Muscle layer of duodenum (tissue), 2 donors: ENCODE measurements around the gene TYW1B.
"Not testable (repeated sequence)": the region's sequence is repeated elsewhere in the genome, so short reads cannot be mapped to it uniquely, and the experiment has no call there.

Source experiments
- H3K27ac ChIP-seq: one replicate; pipeline ENCODE4 v1.7.0; 2013; ENCODE audit warnings: mild to moderate bottlenecking, low read length
- H3K27me3 ChIP-seq: one replicate; pipeline ENCODE4 v1.7.0; 2013; ENCODE audit warnings: low read depth, mild to moderate bottlenecking, control low read depth, low read length
- H3K36me3 ChIP-seq, 2 donors: one replicate each; pipeline ENCODE4 v1.7.0; 2013; ENCODE audit warnings: low read length in 2 of 2, control low read depth in 1 of 2, mild to moderate bottlenecking in 1 of 2; ENCODE audit not compliant: insufficient read depth in 2 of 2, control insufficient read depth in 1 of 2
- H3K4me1 ChIP-seq, 2 donors: one replicate each; pipeline ENCODE4 v1.7.0; 2013; ENCODE audit warnings: low read length in 2 of 2, mild to moderate bottlenecking in 2 of 2, control low read depth in 1 of 2, moderate library complexity in 1 of 2; ENCODE audit not compliant: insufficient read depth in 2 of 2, control insufficient read depth in 1 of 2
- H3K4me3 ChIP-seq, 2 donors: one replicate each; pipeline ENCODE4 v1.7.0; 2013; ENCODE audit warnings: low read length in 2 of 2, low read depth in 1 of 2, mild to moderate bottlenecking in 1 of 2
- H3K9me3 ChIP-seq, 2 donors: one replicate each; pipeline ENCODE4 v1.7.0; 2013; ENCODE audit warnings: low read length in 2 of 2, control low read depth in 1 of 2, mild to moderate bottlenecking in 1 of 2; ENCODE audit not compliant: control insufficient read depth in 1 of 2
- donor health status: healthy.

The TYW1B gene

DNA sequence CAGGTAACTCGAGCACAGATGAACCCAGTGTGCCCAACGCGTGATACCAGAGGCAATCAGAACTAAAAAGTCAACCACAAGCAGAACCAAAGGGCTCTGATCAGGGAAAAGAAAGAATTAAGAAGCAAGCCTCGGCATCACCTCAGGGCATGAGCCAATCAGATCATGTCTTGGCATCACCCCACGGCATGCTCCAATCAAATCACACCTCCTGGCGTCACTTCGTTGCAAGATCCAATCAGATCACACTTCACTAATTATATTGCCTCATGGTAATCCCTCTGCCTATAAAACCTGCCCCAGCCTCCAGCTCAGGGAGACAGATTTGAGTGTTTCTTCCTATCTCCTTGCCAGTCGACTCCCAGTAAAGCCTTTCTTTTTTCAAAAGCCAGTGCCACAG is 46.8 kb downstream of the TYW1B start:
- Histone ChIP-seq H3K27ac (no peak overlapping the region), H3K36me3 (no peaks in the 10 kb centered on the region), H3K27me3 (no peaks in the 10 kb centered on the region), H3K4me1 (no peaks in the 10 kb centered on the region), H3K4me3 (no peak overlapping the region), H3K9me3 (no peaks in the 10 kb centered on the region)

DNA sequence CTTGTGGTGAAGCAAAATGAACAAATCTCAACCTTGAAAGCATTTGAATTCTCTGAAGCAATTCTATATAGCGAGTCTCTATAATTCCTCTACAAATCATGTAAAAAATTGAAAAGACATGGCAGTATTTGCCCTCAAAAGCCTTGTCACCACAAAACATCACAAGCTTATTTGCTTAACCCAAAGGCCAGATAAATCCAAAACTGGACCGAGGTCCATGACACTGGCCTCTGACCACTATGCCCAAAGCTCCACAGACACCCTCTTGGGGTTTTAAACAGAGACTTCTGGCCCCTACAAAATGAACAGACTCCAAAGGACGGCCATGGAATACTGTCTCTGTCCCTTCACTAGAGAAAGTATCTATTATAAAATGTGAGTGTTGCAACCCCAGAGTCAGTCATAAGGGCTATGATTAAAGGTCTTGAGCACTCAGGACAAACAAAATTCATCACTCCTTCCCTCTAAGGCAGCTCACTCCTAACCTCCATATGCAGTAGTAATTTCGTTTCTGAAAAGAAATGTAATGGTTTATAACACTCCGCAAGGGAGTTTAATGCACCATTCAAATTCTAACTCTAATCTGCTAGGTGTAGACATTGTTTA is 47.6 kb downstream of the TYW1B start:
- not testable (repeated sequence) for H3K4me1 ChIP-seq, H3K36me3 ChIP-seq, H3K27ac ChIP-seq, H3K4me3 ChIP-seq, H3K9me3 ChIP-seq, H3K27me3 ChIP-seq

DNA sequence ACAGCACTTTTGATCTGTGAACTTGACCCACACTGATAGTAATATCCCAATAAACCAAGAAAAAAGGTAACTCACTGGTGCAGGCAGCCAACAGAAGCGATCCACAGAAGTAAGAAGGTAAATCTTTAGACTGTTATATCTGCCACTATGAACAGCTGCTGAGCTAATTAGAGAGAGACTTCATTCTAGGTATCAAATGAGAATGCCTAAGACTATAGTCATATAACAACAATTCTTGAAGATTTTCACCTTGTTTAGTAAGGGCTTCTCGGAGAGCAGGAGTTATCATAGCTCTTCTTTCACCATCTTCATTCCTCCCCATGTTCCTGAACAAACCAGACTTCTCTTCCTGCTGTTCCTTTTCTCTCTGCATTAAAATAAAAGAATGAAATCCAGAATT is 50.8 kb downstream of the TYW1B start:
- not testable (repeated sequence) for H3K9me3 ChIP-seq, H3K4me1 ChIP-seq, H3K27ac ChIP-seq, H3K4me3 ChIP-seq, H3K36me3 ChIP-seq, H3K27me3 ChIP-seq

DNA sequence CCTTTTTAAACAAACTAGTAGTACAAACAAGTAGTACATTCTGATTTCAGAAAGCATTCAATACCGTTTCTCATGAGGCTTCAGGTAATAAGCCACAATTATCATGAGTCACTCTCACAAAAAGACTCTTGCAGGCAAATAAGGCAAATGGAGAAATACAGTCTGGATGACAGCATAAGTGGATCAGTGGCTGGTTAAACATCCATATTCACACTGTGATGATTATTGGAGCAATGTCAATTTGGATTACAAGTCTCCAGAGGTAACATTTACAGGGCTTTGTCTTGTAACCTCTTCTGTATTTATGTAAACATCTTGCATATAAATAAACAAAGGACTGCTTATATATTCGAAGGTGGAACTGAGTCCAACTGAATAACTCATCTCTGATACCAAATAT is 55.4 kb downstream of the TYW1B start:
- H3K4me1 ChIP-seq, H3K27me3 ChIP-seq, H3K9me3 ChIP-seq, H3K27ac ChIP-seq, H3K4me3 ChIP-seq, H3K36me3 ChIP-seq: not testable (repeated sequence)

DNA sequence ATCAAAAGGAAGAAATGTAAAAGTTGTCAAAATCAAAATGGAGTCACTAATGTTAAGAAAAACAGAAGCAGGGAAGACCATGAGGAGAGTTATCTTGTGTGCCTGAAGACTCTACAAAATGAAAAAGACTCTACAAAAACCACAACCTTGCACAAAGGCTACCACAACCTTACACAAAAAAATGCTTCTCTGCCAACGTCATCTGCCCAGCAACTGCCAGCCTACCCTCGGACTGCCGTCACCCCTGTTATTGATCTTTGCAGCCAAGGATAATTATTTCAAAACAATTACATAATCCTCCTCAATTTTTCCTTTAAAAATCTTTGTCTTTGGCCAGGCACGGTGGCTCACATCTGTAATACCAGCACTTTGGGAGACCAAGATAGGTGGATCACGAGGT is 61.0 kb downstream of the TYW1B start:
- not testable (repeated sequence) for H3K36me3 ChIP-seq

DNA sequence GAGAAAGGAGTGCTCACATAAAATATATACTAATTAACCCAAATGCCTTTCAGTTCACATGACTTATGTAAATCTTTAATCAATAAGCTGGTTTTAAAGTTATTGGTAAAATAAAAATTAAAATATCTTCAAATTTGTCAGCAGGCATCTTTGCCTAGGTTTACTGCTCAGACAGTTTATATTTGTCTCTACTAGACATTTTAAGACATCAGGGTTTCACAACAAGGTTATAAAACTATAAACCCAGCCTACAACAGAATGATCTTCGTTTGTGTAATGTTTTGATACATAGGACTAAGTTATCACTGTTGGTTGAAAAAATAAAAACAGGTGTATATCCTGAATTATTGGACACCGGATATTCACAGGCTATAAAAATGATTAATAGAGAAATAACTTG is 67.4 kb downstream of the TYW1B start:
- no peak overlapping the region for H3K27ac ChIP-seq
- no peak overlapping the region for H3K4me3 ChIP-seq
- H3K9me3 ChIP-seq: peaks cover 2 to 8% of the 10 kb centered on the region in 2 donors
- H3K27me3 ChIP-seq: no peaks in the 10 kb centered on the region
- H3K36me3 ChIP-seq: peaks cover 0 to 4% of the 10 kb centered on the region in 2 donors
- no peaks in the 10 kb centered on the region for H3K4me1 ChIP-seq

More for the DNA sequence above, 61.0 kb downstream of the TYW1B start:
- not testable (repeated sequence) for H3K27ac ChIP-seq, H3K9me3 ChIP-seq, H3K4me3 ChIP-seq, H3K27me3 ChIP-seq, H3K4me1 ChIP-seq

DNA sequence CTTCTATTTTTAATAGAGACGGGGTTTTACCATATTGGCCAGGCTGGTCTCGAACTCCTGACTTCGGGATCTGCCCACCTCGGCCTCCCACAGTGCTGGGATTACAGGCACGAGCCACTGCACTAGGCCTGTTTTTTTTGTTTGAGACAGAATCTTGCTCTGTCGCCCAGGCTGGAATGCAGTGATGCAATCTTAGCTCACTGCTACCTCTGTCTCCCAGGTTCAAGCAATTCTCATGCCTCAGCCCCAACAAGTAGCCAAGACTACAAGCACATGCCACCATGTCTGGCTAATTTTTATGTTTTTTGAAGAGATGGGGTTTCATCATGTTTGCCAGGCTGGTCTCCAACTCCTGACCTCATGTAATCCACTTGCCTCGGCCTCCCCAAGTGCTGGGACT is 73.7 kb downstream of the TYW1B start:
- Histone ChIP-seq H3K27ac (no peak overlapping the region), H3K9me3 (no peaks in the 10 kb centered on the region), H3K36me3 (no peaks in the 10 kb centered on the region), H3K4me1 (no peaks in the 10 kb centered on the region), H3K27me3 (no peaks in the 10 kb centered on the region), H3K4me3 (no peak overlapping the region)

DNA sequence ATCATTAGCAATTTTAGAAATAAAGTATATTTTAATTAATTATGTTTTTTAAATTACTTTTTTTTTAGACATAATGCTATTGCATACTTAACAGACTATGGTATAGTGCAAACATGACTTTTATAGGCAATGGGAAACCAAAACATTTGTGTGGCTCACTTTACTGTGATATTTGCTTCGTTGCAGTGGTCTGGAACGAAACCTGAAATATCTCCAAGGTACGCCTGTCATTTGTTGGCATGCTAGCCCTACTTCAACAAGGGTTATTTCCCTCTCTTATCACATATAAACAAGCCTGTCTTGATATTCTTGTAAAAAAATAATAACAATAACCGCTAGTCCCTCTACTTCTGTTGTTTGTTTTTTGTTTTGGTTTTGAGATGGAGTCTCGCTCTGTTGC is 74.2 kb downstream of the TYW1B start:
- Histone ChIP-seq H3K9me3 (no peaks in the 10 kb centered on the region), H3K36me3 (no peaks in the 10 kb centered on the region), H3K4me3 (no peak overlapping the region), H3K4me1 (no peaks in the 10 kb centered on the region), H3K27ac (no peak overlapping the region), H3K27me3 (no peaks in the 10 kb centered on the region)

DNA sequence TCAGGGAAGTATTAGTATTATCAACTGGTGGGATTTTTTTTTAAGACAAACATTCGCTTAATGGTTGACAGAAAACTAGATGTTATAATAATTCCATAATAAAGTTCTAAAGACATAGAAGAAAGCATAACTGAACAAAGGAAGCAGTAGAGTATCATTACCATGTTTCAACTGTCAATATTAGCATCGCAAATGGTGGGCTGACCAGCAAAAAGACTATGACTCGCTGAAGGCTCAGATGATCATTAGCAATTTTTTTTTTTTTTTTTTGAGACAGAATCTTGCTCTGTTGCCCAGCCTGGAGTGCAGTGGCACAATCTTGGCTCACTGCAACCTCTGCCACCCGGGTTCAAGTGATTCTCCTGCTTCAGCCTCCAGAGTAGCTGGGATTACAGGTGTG is 74.8 kb downstream of the TYW1B start:
- H3K4me3 ChIP-seq, H3K9me3 ChIP-seq, H3K27ac ChIP-seq, H3K27me3 ChIP-seq, H3K36me3 ChIP-seq, H3K4me1 ChIP-seq: not testable (repeated sequence)

DNA sequence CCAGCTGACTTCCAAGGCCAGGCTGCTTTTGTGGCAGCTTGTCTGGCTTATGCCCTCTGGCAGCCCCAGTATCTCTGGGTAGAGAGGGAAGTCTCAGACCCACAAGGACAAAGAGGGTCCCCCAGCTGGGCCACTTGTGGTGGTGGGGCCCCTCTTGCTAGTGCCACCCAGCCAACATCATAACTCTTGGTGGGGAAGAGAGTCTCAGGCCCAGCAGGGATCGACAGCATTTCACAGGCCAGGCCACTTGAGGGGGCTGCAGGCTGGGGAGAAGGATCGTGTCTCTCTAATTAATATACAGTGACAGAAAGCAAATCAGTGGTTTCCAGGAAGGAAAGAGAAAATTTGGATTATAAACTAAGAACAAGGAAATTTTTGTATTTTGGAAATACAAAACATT is 76.0 kb downstream of the TYW1B start:
- Histone ChIP-seq H3K36me3 (no peaks in the 10 kb centered on the region), H3K4me1 (no peaks in the 10 kb centered on the region), H3K27ac (no peak overlapping the region), H3K9me3 (no peaks in the 10 kb centered on the region), H3K27me3 (no peaks in the 10 kb centered on the region), H3K4me3 (no peak overlapping the region)

DNA sequence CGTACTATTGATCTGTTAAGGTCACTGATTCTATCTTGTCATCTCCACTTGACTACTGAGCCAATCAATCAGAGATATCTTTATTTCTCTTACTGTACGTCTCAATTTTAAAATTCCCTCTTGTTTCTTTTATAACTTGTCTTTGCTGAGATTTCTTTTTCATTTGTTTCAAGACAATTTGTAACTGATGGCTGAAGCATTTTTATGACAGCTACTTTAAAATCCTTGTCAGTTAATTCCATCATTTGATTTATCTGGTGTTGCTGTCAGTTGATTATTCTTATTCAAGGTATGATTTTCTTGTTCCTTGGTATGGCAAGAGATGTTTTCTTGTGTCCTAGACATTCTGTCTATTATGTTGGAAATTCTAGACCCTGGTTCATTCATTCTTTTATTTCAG is 76.6 kb downstream of the TYW1B start:
- Histone ChIP-seq H3K27me3 (no peaks in the 10 kb centered on the region), H3K4me1 (no peaks in the 10 kb centered on the region), H3K9me3 (no peaks in the 10 kb centered on the region), H3K27ac (no peak overlapping the region), H3K4me3 (no peak overlapping the region), H3K36me3 (no peaks in the 10 kb centered on the region)

DNA sequence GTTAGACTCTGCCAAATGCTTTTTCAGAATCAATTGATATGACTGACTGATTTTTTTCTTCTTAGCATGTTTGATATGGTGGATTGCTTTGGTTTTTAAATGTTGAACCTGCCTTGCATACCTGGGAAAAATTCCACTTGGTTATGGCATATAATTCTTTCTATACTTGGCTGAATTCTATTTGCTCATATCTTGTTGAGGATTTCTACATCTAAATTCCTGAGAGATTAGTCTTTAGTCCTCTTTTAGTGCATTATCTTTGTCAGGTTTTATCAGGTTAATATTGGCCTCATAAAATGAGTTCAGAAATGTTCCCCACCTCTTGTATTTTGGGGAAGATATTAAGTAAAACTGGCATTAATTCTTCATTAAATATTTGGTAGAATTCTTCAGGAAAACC is 79.4 kb downstream of the TYW1B start:
- H3K4me1 ChIP-seq, H3K27ac ChIP-seq, H3K9me3 ChIP-seq, H3K4me3 ChIP-seq, H3K36me3 ChIP-seq, H3K27me3 ChIP-seq: not testable (repeated sequence)
